GM18520 (cell line): ENCODE results near the gene OMP.

Source experiments
- ATAC-seq: cut with Tn5 transposase; IDR thresholded peaks from one replicate; pipeline ENCODE4 v1.9.1; 2021; ENCODE audit not compliant: unreplicated experiment

Gene OMP

GRCh38 chr11:77121096-77121640, 18.5 kb downstream of the OMP start:
- no peak for ATAC-seq

GRCh38 chr11:77121876-77122575, 19.4 kb downstream of the OMP start:
- no peak for ATAC-seq

GRCh38 chr11:77122576-77123212, 20.1 kb downstream of the OMP start:
- ATAC-seq: no peak

GRCh38 chr11:77123591-77123990, 21.0 kb downstream of the OMP start:
- ATAC-seq: no peak

- ATAC-seq: no peak
Observed at GRCh38 chr11:77124041-77124440, 21.4 kb downstream of the OMP start.

GRCh38 chr11:77124488-77124887, 21.8 kb downstream of the OMP start:
- ATAC-seq: no peak

- ATAC-seq: no peak
Observed at GRCh38 chr11:77125191-77125590, 22.6 kb downstream of the OMP start.

GRCh38 chr11:77125695-77126094, 23.1 kb downstream of the OMP start:
- no peak for ATAC-seq

GRCh38 chr11:77126156-77126775, 23.6 kb downstream of the OMP start:
- no peak for ATAC-seq

GRCh38 chr11:77126861-77127234, 24.2 kb downstream of the OMP start:
- no peak for ATAC-seq

GRCh38 chr11:77127235-77127911, 24.7 kb downstream of the OMP start:
- ATAC-seq: no peak

- no peak for ATAC-seq
Observed at GRCh38 chr11:77127920-77128691, 25.5 kb downstream of the OMP start, which contains the start of gene MYO7A. MYO7A (plus strand) TSS chr11:77128246; CDS start chr11:77130635, 2,389 bp downstream.

- ATAC-seq: no peak
Observed at GRCh38 chr11:77129069-77129841, 26.6 kb downstream of the OMP start.

- ATAC-seq: no peak
Observed at GRCh38 chr11:77129842-77130756, 27.5 kb downstream of the OMP start.

- ATAC-seq: no peak
Observed at GRCh38 chr11:77130763-77131513, 28.3 kb downstream of the OMP start.

- no peak for ATAC-seq
Observed at GRCh38 chr11:77131560-77131959, 28.9 kb downstream of the OMP start.

- ATAC-seq: no peak
Observed at GRCh38 chr11:77135069-77135468, 32.4 kb downstream of the OMP start.

- ATAC-seq: no peak
Observed at GRCh38 chr11:77136074-77136473, 33.4 kb downstream of the OMP start.
